ENCODE results near the gene FGF18.
A peak's percentile ranks its signal among the peaks of the same experiment; 100 is the strongest.

FGF18 gene

GRCh38 chr5:171444582-171444981, 25.1 kb downstream of the FGF18 start:
- TF ChIP-seq, protein P1, sequence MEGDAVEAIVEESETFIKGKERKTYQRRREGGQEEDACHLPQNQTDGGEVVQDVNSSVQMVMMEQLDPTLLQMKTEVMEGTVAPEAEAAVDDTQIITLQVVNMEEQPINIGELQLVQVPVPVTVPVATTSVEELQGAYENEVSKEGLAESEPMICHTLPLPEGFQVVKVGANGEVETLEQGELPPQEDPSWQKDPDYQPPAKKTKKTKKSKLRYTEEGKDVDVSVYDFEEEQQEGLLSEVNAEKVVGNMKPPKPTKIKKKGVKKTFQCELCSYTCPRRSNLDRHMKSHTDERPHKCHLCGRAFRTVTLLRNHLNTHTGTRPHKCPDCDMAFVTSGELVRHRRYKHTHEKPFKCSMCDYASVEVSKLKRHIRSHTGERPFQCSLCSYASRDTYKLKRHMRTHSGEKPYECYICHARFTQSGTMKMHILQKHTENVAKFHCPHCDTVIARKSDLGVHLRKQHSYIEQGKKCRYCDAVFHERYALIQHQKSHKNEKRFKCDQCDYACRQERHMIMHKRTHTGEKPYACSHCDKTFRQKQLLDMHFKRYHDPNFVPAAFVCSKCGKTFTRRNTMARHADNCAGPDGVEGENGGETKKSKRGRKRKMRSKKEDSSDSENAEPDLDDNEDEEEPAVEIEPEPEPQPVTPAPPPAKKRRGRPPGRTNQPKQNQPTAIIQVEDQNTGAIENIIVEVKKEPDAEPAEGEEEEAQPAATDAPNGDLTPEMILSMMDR (IDR thresholded peaks at IDR 0.05; ENCODE audit: low read depth, low read length): no peak
- in situ Hi-C loops (cut with HindIII; ENCODE audit: low sequenced_read_pairs): no loop called here
- peak; percentile 40 for DNase-seq (ENCODE audit: low read depth, low spot score)
- no peak overlapping the region for H3K4me3 ChIP-seq (ENCODE audit: low read depth, low read length)

- TF ChIP-seq, protein P1 (IDR thresholded peaks at IDR 0.05; ENCODE audit: low read depth, low read length): no peak
- no peak overlapping the region for H3K4me3 ChIP-seq (ENCODE audit: low read depth, low read length)
- peak; percentile 72 for DNase-seq (ENCODE audit: low read depth, low spot score)
- in situ Hi-C loops (cut with HindIII; ENCODE audit: low sequenced_read_pairs): no loop called here
These were observed 26.4 kb downstream of the FGF18 start for GRCh38 chr5:171445644-171446516.

- in situ Hi-C loops (cut with HindIII; ENCODE audit: low sequenced_read_pairs): no loop called here
- H3K4me3 ChIP-seq (ENCODE audit: low read depth, low read length): no peak overlapping the region
- DNase-seq (ENCODE audit: low read depth, low spot score): no peak
- TF ChIP-seq, protein P1 (IDR thresholded peaks at IDR 0.05; ENCODE audit: low read depth, low read length): no peak
These were observed 27.8 kb downstream of the FGF18 start for GRCh38 chr5:171447226-171447625.

GRCh38 chr5:171449426-171449825, 30.0 kb downstream of the FGF18 start:
- TF ChIP-seq, protein P1 (IDR thresholded peaks at IDR 0.05; ENCODE audit: low read depth, low read length): no peak
- in situ Hi-C loops (cut with HindIII; ENCODE audit: low sequenced_read_pairs): no loop called here
- no peak overlapping the region for H3K4me3 ChIP-seq (ENCODE audit: low read depth, low read length)
- no peak for DNase-seq (ENCODE audit: low read depth, low spot score)

GRCh38 chr5:171450423-171451331, 31.2 kb downstream of the FGF18 start:
- in situ Hi-C loops (cut with HindIII; ENCODE audit: low sequenced_read_pairs): no loop called here
- TF ChIP-seq, protein P1 (IDR thresholded peaks at IDR 0.05; ENCODE audit: low read depth, low read length): no peak
- peak; percentile 81 for DNase-seq (ENCODE audit: low read depth, low spot score)
- peak overlapping the region; percentile 7 for H3K4me3 ChIP-seq (ENCODE audit: low read depth, low read length)

DNA sequence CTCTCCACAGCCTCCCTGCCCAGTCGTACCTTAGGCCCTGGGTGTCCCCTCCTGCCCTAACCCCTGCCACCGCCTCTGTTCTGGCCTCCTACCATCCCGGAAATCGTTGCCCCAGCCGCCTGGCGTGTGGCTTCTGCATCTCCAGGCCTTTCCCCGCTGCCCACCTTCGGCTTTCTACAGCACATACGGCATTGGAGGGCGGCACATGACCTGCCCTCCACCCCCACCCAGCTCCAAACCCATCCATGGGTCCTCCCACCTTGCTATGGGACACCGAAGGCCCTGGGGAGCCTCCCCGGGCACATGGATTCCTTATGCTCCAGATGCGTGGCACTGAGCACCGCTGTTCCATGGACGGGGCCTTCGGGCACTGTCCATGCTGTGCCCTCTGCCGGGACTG, 32.0 kb downstream of the FGF18 start:
- in situ Hi-C loops (cut with HindIII; ENCODE audit: low sequenced_read_pairs): no loop called here
- DNase-seq (ENCODE audit: low read depth, low spot score): no peak
- H3K4me3 ChIP-seq (ENCODE audit: low read depth, low read length): no peak overlapping the region
- TF ChIP-seq, protein P1 (IDR thresholded peaks at IDR 0.05; ENCODE audit: low read depth, low read length): no peak
